Right lobe of liver (tissue), 4 donors: ENCODE results near the gene ARHGAP30.
A peak's percentile ranks its signal among the peaks of the same experiment; 100 is the strongest.

Source experiments
- CTCF ChIP-seq, 4 donors: fragments of 200-600 bp in 3 of 4; fragments of 450-650 bp in 1 of 4; IDR thresholded peaks; one replicate each; pipeline versions ENCODE4 v1.5.1 to v1.8.0; 2016 to 2022; ENCODE audit warnings: antibody characterized with exemption in 4 of 4, mild to moderate bottlenecking in 2 of 4
- POLR2A ChIP-seq: fragments of 450-650 bp; IDR thresholded peaks from one replicate; pipeline ENCODE4 v1.6.1; 2017; ENCODE audit warnings: antibody characterized with exemption, mild to moderate bottlenecking
- donor health status: DM: no; HTN: no; CAD: no.
- donor health status: DM: no; HTN: no; CAD: no.
- donor health status: DM: no; HTN: yes; CAD: no.

GRCh38 chr1:161021165-161021969, 48.3 kb downstream of the ARHGAP30 start:
- TF ChIP-seq POLR2A (peak; percentile 70), CTCF (IDR thresholded peaks at IDR 0.05) (no peak)
